Thyroid gland (tissue), 4 donors: ENCODE data around the gene PRPF19. TPM values are rescaled to one million over a fixed set of nuclear protein-coding genes. Genes with fewer than 3 reads are reported as not detected.
A peak's percentile ranks its signal among the peaks of the same experiment; 100 is the strongest.

Experiments used
- DNase-seq, 2 donors: peaks; one replicate each; pipeline ENCODE4 v3.0.0-alpha.2; 2019
- H3K27ac ChIP-seq, 3 donors: fragments of 200-600 bp; sonication (generic); 1 replicate in 2 of 3; 2 replicates in 1 of 3; pipeline ENCODE4 v1.5.1; 2016 to 2019; ENCODE audit warnings: mild to moderate bottlenecking in 1 of 3, moderate library complexity in 1 of 3
- H3K27me3 ChIP-seq: fragments of 200-600 bp; sonication (generic); one replicate; pipeline ENCODE4 v1.5.1; 2019
- H3K36me3 ChIP-seq, 2 donors: fragments of 200-600 bp; sonication (generic); one replicate each; pipeline ENCODE4 v1.5.1; 2016 to 2019
- H3K4me1 ChIP-seq, 2 donors: fragments of 200-600 bp; sonication (generic); one replicate each; pipeline ENCODE4 v1.5.1; 2017 to 2019
- H3K4me3 ChIP-seq, 3 donors: fragments of 200-600 bp; sonication (generic); replicated peaks in 1 of 3; 1 replicate in 2 of 3; 2 replicates in 1 of 3; pipeline ENCODE4 v1.5.1; 2016; ENCODE audit warnings: mild to moderate bottlenecking in 1 of 3
- H3K9me3 ChIP-seq: fragments of 200-600 bp; sonication (generic); one replicate; pipeline ENCODE4 v1.5.1; 2017
- CTCF ChIP-seq, 6 experiments: fragments of 200-600 bp in 3 of 6; fragments of 450-650 bp in 3 of 6; sonication (generic) in 3 of 6; IDR thresholded peaks; one replicate each; pipeline ENCODE4 v1.5.1; 2016 to 2019; ENCODE audit warnings: antibody characterized with exemption in 6 of 6, mild to moderate bottlenecking in 2 of 6, inconsistent platforms in 1 of 6, moderate library complexity in 1 of 6
- POLR2A ChIP-seq, 2 donors: fragments of 450-650 bp; IDR thresholded peaks; one replicate each; pipeline ENCODE4 v1.6.1; 2017; ENCODE audit warnings: antibody characterized with exemption in 2 of 2, mild to moderate bottlenecking in 2 of 2, moderate library complexity in 1 of 2
- whole genome bisulfite sequencing, 2 donors: methylation state at CpG; one replicate each; pipeline ENCODE4 v1.1.5; 2017; 5-methylcytosine and 5-hydroxymethylcytosine counted together
- intact Hi-C: fragments of 100-400 bp; cut with DNase I; formaldehyde crosslinking; loops from one replicate; pipeline ENCODE4 v1.15.1; 2023
- total RNA-seq, 4 donors: library from RNA; depleted of rRNA; stranded (reverse); fragments of >200 nt; gene quantifications; one replicate each; pipeline ENCODE4 v1.2.3, GENCODE V29; 2016

PRPF19 gene
- total RNA-seq, 4 donors from 2014 or later: 38.0 to 94.4 (median 71.5) TPM

- DNase-seq: no peak
- Histone ChIP-seq H3K27me3 (no peaks in the 10 kb centered on the region), H3K9me3 (no peaks in the 10 kb centered on the region), H3K27ac (peak overlapping the region in 2 of 3 donors; percentile 31 to 55), H3K36me3 (no peaks in the 10 kb centered on the region), H3K4me1 (peaks cover 8 to 9% of the 10 kb centered on the region in 2 donors), H3K4me3 (no peak overlapping the region)
- intact Hi-C loops: no loop called here
- TF ChIP-seq CTCF (IDR thresholded peaks at IDR 0.05) (no peak), POLR2A (IDR thresholded peaks at IDR 0.05) (no peak)
- WGBS, 2 donors: 65 to 81% methylated on average over 5 of the region's 5 CpGs
Measured at GRCh38 chr11:60878245-60879101, 27.9 kb downstream of the PRPF19 start.

- H3K27me3 ChIP-seq: no peaks in the 10 kb centered on the region
- no peak overlapping the region for H3K4me3 ChIP-seq
- intact Hi-C loops: no loop called here
- WGBS, 2 donors: 100% methylated on average over 2 of the region's 2 CpGs
- DNase-seq: no peak
- no peak for TF ChIP-seq POLR2A (IDR thresholded peaks at IDR 0.05)
- H3K36me3 ChIP-seq: no peaks in the 10 kb centered on the region
- H3K27ac ChIP-seq: no peak overlapping the region
- no peaks in the 10 kb centered on the region for H3K9me3 ChIP-seq
- H3K4me1 ChIP-seq: peaks cover 7 to 14% of the 10 kb centered on the region in 2 donors
Measured at GRCh38 chr11:60876168-60876485, 30.3 kb downstream of the PRPF19 start.

GRCh38 chr11:60875366-60876167 lies 30.8 kb downstream of the PRPF19 start:
- intact Hi-C loops: no loop called here
- peaks cover 1 to 11% of the 10 kb centered on the region in 2 donors for H3K4me1 ChIP-seq
- 79 to 85% methylated on average over 6 to 7 of the region's 7 CpGs for WGBS, 2 donors
- TF ChIP-seq CTCF (IDR thresholded peaks at IDR 0.05): no peak
- no peak for TF ChIP-seq POLR2A (IDR thresholded peaks at IDR 0.05)
- no peak overlapping the region for H3K4me3 ChIP-seq
- H3K27me3 ChIP-seq: no peaks in the 10 kb centered on the region
- H3K36me3 ChIP-seq: no peaks in the 10 kb centered on the region
- DNase-seq: no peak
- no peak overlapping the region for H3K27ac ChIP-seq
- H3K9me3 ChIP-seq: no peaks in the 10 kb centered on the region

GRCh38 chr11:60874421-60875365 lies 31.7 kb downstream of the PRPF19 start:
- no peak for TF ChIP-seq CTCF (IDR thresholded peaks at IDR 0.05)
- TF ChIP-seq POLR2A (IDR thresholded peaks at IDR 0.05): no peak
- 85 to 91% methylated on average over 10 to 13 of the region's 13 CpGs for WGBS, 2 donors

GRCh38 chr11:60873533-60873932 lies 32.9 kb downstream of the PRPF19 start:
- Histone ChIP-seq H3K27ac (no peak overlapping the region), H3K27me3 (no peaks in the 10 kb centered on the region)

More at GRCh38 chr11:60874421-60875365, 31.7 kb downstream of the PRPF19 start:
- no peak for DNase-seq
- Histone ChIP-seq H3K4me3 (no peak overlapping the region), H3K27me3 (no peaks in the 10 kb centered on the region), H3K27ac (no peak overlapping the region), H3K36me3 (no peaks in the 10 kb centered on the region), H3K4me1 (peaks cover 0 to 11% of the 10 kb centered on the region in 2 donors), H3K9me3 (no peaks in the 10 kb centered on the region)
- intact Hi-C loops: no loop called here

More at GRCh38 chr11:60873533-60873932, 32.9 kb downstream of the PRPF19 start:
- H3K36me3 ChIP-seq: no peaks in the 10 kb centered on the region
- H3K9me3 ChIP-seq: no peaks in the 10 kb centered on the region
- peaks cover 0 to 11% of the 10 kb centered on the region in 2 donors for H3K4me1 ChIP-seq
- DNase-seq: no peak
- TF ChIP-seq POLR2A (IDR thresholded peaks at IDR 0.05) (no peak), CTCF (IDR thresholded peaks at IDR 0.05) (no peak)
- 87 to 93% methylated on average over 10 to 12 of the region's 12 CpGs for WGBS, 2 donors
- intact Hi-C loops: no loop called here
- no peak overlapping the region for H3K4me3 ChIP-seq
